ENCODE measurements around the gene TCF7L2.

Gene TCF7L2

GRCh38 chr10:112949143-112949823 lies 764 bp upstream of the TCF7L2 start:
- no peak for DNase-seq

DNA sequence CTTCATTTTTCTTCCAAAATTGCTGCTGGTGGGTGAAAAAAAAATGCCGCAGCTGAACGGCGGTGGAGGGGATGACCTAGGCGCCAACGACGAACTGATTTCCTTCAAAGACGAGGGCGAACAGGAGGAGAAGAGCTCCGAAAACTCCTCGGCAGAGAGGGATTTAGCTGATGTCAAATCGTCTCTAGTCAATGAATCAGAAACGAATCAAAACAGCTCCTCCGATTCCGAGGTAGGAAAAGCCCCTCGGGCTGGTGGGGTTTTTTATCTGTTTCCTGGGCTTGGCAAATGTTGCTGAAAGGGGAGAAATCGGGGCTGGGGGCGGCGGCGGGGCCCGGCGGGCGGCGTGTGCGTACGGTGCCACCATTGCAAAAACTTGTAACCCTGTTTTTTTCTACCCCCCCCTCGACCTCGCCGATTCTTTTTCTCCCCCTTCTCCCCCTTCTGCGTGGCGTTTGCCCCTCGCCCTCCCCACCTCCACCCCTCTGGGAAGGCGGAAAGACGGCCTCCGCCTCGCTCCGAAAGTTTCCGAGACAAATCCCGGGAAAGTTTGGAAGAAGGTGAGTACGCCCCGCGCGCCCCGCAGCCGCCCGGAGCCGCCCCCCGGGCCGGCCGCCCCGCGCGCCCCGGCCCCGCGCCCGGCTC lies 789 bp downstream of the TCF7L2 start:
- DNase-seq, result no peak

DNA sequence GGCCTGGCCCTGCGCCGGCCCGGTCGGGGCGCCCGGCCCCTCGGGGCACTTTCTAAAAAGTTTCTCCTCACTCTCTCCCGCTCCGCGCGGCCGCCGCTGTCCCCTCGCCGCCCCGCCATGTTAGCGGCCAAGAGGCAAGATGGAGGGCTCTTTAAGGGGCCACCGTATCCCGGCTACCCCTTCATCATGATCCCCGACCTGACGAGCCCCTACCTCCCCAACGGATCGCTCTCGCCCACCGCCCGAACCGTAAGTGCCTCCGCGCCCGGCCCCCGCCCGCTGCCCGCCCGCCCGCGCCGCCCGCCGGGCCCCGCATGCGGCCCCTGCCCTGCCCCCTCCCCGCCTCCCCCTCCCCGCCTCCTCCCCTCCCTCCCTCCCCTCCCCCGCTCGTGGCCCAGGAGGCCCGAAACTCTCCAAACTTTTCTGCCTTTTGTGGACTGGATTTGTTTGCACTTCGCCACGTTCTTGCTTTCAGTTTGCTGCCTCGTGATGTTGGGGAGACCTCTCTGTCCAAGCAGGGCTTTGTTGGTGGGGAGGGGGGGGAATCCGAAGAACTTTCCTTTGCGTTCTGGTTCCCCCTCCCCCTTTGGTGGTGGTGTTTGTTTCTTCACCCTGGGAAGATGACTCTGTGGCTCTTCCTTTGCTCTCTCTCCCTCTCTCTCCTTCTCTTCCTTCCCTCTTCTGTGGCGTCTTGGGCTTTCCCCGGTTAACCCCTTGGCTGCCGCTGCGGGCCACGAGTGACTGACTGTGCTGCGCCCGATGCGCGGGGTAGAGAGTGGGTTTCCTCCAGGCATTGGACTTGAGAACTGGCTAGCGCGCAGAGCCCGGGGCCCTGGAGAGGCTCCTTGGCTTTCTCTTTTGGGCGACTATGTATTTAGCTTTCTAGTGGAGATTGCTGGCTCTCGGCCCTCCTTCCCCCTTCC lies 1.6 kb downstream of the TCF7L2 start:
- DNase-seq, result no peak

DNA sequence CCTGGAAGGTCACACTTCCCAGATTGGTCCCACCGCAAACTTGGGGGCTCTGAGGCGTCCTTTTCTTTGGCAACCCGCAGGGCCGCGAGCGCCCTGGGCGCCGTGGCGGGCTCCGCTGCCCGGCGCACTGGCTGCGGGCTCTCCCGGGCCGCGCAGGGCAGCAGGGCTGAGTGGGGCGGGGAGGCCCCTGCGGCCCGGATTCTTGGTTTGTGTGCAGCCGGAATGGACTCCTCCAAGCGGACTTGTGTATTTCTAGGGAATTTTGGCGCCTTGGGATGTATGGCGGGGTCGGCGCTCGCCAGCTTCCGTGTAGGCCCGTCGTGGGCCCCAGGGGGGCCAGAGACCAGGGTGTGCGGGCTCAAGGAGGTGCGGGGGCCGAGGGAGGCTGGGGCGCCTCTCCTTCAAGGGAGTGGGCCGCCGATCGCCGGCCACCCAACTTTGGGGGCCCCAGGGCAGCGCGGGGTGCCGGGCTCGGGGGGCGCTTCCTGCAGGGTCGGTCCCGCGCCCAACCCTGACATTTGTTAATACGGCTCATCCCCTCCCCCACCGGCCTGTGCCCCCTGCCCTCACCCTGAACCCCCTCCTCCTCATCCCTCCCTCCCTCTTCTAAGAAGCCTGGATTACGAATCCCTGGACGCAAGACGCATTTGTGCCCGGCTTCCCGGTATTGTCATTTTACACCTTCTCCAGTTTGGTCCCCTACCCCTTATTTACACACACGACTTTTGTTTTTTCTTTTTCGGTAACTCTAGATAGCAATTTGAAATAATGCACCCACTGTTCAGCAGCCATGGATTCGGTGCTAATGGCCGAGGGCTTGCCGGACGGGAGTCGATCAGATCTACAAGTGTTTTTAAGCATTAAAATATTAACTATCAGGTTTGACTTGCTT lies 2.5 kb downstream of the TCF7L2 start:
- DNase-seq, result no peak

DNA sequence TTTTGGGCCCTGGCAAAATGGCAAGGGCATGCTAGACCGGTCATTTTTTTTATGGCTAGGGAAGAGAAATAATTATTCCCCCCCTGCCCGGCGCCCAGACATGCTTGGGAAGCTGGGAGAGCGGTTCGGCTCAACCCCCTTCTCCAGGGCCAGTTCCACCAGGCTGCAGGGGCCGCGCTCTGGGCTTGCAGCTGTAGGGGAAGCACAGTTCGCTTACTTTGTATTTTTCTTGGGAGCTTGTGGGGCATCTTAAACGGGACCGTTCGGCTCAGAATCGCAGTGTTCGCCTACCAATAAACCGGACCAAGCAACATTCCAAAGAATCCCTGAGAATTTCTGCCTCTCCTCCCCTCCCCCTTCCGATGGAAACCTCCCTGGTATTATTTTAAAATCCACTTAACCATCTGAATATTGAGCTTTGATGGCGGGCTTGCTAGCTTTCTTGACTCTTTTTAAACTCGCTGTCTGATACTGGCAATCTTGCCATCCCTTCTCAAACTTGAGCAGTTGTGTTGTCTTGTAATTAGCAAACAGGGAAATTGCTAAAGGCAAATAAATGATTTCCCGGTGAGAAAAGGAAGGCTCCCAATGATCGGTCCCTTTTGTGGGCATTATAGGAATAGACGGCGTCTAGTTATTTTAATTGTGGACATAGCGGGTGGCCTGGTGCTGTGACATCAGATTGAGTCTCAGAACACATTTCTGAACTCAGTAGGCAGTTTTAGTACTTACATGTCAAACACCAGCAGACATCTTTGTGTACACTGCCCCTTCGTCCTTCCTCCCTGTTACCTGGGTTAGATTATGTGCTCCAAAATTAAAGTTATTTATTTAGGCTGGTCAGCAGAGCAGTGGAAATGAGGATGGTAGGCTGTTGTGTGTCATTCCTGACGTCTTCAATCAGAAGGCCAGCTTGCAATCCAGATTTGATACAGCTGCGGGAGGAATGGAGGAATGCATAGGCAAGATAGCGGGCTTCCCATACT lies 3.4 kb downstream of the TCF7L2 start:
- DNase-seq, result no peak

GRCh38 chr10:112954974-112955581 lies 5.0 kb downstream of the TCF7L2 start:
- DNase-seq, result no peak

- DNase-seq, result no peak
Measured at GRCh38 chr10:112955582-112956421, 5.8 kb downstream of the TCF7L2 start.

- DNase-seq, result no peak
Measured at GRCh38 chr10:112956631-112957350, 6.7 kb downstream of the TCF7L2 start.

DNA sequence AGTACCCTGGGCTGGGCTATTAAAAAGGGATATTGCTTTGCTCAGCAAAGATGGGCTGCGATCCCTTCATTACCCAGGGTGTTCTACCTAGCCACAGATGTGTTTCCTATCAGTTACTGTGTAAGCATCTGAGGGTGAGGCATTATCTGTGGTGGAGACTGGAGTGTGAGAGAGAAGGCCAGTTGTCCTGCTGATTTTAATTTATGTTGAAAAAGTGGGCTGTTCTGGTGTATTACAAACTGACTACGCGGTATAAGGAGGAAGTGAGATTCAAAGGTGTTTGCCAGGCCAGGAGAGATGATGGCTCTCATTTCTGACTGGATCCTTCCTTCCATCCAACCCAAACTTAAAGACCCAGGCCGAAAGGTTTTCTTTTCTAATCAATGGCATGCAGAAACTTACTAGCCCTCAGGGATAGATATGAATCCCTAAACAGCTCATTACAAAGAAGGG lies 7.6 kb downstream of the TCF7L2 start:
- DNase-seq, result no peak

- DNase-seq, result no peak
Measured at GRCh38 chr10:112958275-112958995, 8.4 kb downstream of the TCF7L2 start.

- DNase-seq, result no peak
Measured at GRCh38 chr10:112959207-112959838, 9.3 kb downstream of the TCF7L2 start.

GRCh38 chr10:112960151-112960681 lies 10.2 kb downstream of the TCF7L2 start:
- no peak for DNase-seq

GRCh38 chr10:112961609-112962008 lies 11.6 kb downstream of the TCF7L2 start:
- DNase-seq, result no peak

- no peak for DNase-seq
Measured at GRCh38 chr10:112962343-112962742, 12.3 kb downstream of the TCF7L2 start.

DNA sequence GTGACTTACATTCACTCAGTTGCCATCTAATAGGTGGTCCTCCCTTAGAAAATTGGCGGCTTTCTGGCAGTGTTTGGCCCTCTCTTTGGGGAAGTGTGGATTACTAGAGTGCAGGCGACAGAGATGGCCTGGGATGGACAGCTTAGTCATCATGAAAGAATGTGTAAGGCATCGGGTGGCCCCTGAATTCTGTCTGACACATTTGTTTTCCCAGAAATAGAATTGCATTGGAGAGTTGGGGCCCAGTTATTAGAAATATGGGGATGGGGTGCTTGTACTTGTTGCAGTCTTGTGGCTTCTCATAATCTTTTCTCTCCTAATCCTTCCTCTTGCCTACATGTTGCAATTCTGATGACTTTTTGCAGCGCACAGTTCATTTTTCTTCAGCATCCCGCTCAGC lies 13.8 kb downstream of the TCF7L2 start:
- no peak for DNase-seq

GRCh38 chr10:112964482-112964881 lies 14.4 kb downstream of the TCF7L2 start:
- DNase-seq, result no peak

DNA sequence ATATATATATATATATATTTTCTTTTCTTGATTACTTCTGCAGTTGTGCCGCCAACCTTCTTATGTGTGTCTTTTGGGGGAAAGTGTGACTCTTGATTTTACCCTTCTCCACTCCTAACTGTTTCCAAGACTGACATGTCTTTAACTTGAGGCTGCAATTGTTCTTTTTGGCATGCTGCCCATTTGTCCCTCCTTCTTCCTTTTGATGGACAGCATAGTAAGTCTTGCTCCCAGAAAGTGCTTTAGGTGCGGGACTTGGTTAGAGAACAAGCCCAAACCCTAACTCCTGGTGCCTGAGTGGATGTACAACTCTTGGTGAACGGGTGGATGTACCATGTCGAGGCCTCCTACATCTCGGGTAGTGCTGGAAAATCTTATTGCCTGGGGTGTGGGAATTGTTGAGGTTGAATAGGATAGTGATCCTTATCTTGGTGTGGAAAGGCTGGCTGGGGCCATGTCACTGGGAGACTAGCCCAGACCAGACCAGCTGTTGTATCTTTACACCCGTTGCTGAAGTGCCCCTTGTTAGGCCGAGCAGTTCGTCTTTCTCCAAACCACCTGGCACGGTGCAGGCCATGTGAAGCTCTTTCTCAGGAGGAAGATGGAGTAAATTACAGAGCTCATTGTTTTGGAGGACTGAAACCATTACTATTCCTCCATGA lies 16.3 kb downstream of the TCF7L2 start:
- DNase-seq, result no peak
